Measurements from ENCODE around the gene TMEM256.

The TMEM256 gene

GRCh38 chr17:7405350-7406234 lies 1.7 kb upstream of the TMEM256 start:
- no peaks in the 10 kb centered on the region for H3K27me3 ChIP-seq (replicated peaks; ENCODE audit: control insufficient read depth, insufficient read depth, low read length)
- DNase-seq (ENCODE audit: low read depth): peak; percentile 49
- peaks cover 13% of the 10 kb centered on the region for H3K4me1 ChIP-seq (ENCODE audit: control insufficient read depth, insufficient read depth, low read length)
- peak overlapping the region; percentile 82 for H3K9ac ChIP-seq (ENCODE audit: low read length)
- no peaks in the 10 kb centered on the region for H3K9me3 ChIP-seq (ENCODE audit: control insufficient read depth, low read length)
- peak overlapping the region; percentile 84 for H3K4me3 ChIP-seq (ENCODE audit: low read length)
- peaks cover 21% of the 10 kb centered on the region for H3K36me3 ChIP-seq (ENCODE audit: control insufficient read depth, insufficient read depth, low read length, severe bottlenecking)

- Histone ChIP-seq H3K9ac (ENCODE audit: low read length) (peak overlapping the region; percentile 82), H3K9me3 (ENCODE audit: control insufficient read depth, low read length) (no peaks in the 10 kb centered on the region), H3K36me3 (ENCODE audit: control insufficient read depth, insufficient read depth, low read length, severe bottlenecking) (peaks cover 14% of the 10 kb centered on the region), H3K4me1 (ENCODE audit: control insufficient read depth, insufficient read depth, low read length) (peaks cover 13% of the 10 kb centered on the region), H3K27me3 (replicated peaks; ENCODE audit: control insufficient read depth, insufficient read depth, low read length) (no peaks in the 10 kb centered on the region), H3K4me3 (ENCODE audit: low read length) (peak overlapping the region; percentile 84)
- no peak for DNase-seq (ENCODE audit: low read depth)
Observed at GRCh38 chr17:7404737-7405349, 946 bp upstream of the TMEM256 start.

DNA sequence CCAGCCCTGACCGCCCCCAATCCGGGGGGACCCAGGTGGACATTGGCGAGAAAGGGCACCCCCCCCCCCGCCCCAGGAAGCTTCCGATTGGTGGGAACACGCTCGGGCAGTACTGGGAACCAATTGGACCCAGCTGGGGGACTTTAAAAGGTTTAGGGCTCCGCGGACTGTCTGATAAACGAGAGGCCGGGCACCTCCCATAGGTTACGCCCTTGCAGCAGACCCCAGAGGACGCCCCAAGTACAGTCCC lies 245 bp downstream of the TMEM256 start:
- peaks cover 13% of the 10 kb centered on the region for H3K4me1 ChIP-seq (ENCODE audit: control insufficient read depth, insufficient read depth, low read length)
- DNase-seq (ENCODE audit: low read depth): no peak
- H3K36me3 ChIP-seq (ENCODE audit: control insufficient read depth, insufficient read depth, low read length, severe bottlenecking): peaks cover 2% of the 10 kb centered on the region
- H3K9ac ChIP-seq (ENCODE audit: low read length): peak overlapping the region; percentile 95
- H3K9me3 ChIP-seq (ENCODE audit: control insufficient read depth, low read length): no peaks in the 10 kb centered on the region
- no peaks in the 10 kb centered on the region for H3K27me3 ChIP-seq (replicated peaks; ENCODE audit: control insufficient read depth, insufficient read depth, low read length)
- peak overlapping the region; percentile 85 for H3K4me3 ChIP-seq (ENCODE audit: low read length)

DNA sequence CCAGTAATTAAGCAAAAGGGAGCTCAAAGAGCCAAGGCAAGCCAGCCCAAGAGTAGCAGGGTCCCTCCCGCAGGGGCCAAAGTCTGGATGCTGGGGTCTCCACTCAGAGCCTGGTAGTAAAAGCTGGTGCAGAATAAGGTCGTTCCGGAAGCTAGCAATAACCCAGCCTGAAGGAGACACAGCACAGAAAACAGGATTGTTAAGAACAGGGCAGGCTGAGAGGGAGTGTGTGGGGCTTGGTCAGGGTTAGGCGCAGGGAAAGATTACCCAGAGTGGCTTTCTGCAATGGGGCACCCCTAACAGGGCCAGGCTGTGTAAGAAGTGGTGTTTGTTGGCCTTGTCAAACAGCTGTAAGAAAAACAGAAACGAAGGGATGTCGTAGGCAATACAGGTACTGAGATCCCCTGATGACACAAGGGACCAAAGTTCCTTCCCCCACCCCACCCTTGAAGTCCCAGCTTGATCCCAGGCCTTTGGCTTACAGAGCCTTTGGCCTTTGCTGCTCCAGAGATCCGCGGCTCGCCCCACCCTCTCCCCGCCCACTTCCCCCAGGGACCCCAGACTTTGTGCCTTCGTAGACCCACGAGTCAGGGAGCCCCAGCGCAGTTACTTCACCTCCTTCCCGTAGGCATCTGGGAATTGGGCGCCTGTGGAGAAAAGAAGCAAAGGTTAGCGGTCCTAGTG lies 712 bp downstream of the TMEM256 start:
- H3K27me3 ChIP-seq (replicated peaks; ENCODE audit: control insufficient read depth, insufficient read depth, low read length): no peaks in the 10 kb centered on the region
- H3K9ac ChIP-seq (ENCODE audit: low read length): peak overlapping the region; percentile 95
- no peak for DNase-seq (ENCODE audit: low read depth)
- H3K4me3 ChIP-seq (ENCODE audit: low read length): peak overlapping the region; percentile 85
- H3K9me3 ChIP-seq (ENCODE audit: control insufficient read depth, low read length): no peaks in the 10 kb centered on the region
- H3K36me3 ChIP-seq (ENCODE audit: control insufficient read depth, insufficient read depth, low read length, severe bottlenecking): no peaks in the 10 kb centered on the region
- peaks cover 13% of the 10 kb centered on the region for H3K4me1 ChIP-seq (ENCODE audit: control insufficient read depth, insufficient read depth, low read length)

DNA sequence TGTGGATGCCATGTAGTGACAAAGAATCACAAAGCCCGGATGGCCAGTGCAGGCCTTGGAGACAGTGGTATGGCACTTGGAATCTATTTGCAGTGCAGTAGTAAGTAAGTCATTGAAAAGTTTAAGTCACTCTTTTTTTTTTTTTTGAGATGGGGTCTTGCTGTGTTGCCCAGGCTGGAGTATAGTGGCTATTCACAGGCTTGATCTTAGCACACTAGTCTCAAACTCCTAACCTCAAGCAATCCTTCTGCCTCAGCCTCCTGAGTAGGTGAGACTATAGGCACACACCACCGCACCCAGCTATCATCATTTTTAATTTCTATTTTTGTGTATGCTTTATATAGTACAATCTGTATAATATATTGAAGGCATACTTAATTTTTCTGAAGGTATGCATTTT lies 5.3 kb downstream of the TMEM256 start:
- Histone ChIP-seq H3K27me3 (replicated peaks; ENCODE audit: control insufficient read depth, insufficient read depth, low read length) (no peaks in the 10 kb centered on the region), H3K4me3 (ENCODE audit: low read length) (no peak overlapping the region), H3K9me3 (ENCODE audit: control insufficient read depth, low read length) (no peaks in the 10 kb centered on the region), H3K9ac (ENCODE audit: low read length) (no peak overlapping the region), H3K4me1 (ENCODE audit: control insufficient read depth, insufficient read depth, low read length) (peaks cover 10% of the 10 kb centered on the region), H3K36me3 (ENCODE audit: control insufficient read depth, insufficient read depth, low read length, severe bottlenecking) (no peaks in the 10 kb centered on the region)
- no peak for DNase-seq (ENCODE audit: low read depth)

GRCh38 chr17:7396147-7396546 lies 7.8 kb downstream of the TMEM256 start:
- Histone ChIP-seq H3K9me3 (ENCODE audit: control insufficient read depth, low read length) (no peaks in the 10 kb centered on the region), H3K4me1 (ENCODE audit: control insufficient read depth, insufficient read depth, low read length) (peaks cover 3% of the 10 kb centered on the region)
- no peak for DNase-seq (ENCODE audit: low read depth)

DNA sequence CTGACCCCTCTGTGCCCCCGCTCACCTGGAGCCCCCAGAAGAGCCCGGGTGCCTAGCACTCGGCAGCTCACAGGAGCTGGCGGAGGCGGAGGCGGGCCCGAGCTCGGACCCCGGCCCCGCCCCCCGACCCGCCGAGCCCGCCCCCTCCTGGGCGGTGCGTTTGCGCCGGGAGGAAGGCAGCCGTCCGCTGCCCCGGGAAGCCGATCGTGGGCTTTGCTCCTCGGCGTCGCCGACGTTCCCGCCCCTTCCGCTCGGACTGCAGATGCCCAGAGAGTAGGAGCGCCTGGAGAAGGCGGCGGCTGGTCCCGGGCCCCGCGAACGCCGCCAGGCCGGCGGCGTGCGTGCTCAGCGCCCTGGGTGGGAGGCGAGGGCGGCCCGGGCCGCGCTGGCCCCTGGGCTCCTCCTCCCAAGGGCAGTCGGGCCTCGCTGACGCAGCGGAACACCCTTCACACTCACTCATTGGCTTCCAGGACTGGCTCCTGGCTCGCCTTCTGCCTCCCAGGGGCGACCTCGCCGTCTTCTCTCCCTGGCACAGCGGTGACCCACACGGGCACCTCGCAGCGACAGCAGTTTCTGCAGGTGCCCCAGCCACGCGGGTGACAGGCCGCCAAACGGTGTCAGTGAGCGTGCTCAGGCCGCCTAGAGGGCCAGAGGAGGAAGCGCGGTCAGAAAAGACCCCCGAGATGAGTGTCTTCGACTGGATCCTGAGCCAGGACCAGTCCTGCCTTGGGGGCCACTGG lies 9.3 kb downstream of the TMEM256 start, which contains the start of gene PLSCR3:
TSS of gene PLSCR3 (minus strand) at position 74 of the 740 bp plus-strand sequence. CDS start 415 bp downstream, outside the sequence.
- H3K36me3 ChIP-seq (ENCODE audit: control insufficient read depth, insufficient read depth, low read length, severe bottlenecking): peaks cover 31% of the 10 kb centered on the region
- DNase-seq (ENCODE audit: low read depth): peak; percentile 91
- H3K9me3 ChIP-seq (ENCODE audit: control insufficient read depth, low read length): no peaks in the 10 kb centered on the region
- H3K27me3 ChIP-seq (replicated peaks; ENCODE audit: control insufficient read depth, insufficient read depth, low read length): no peaks in the 10 kb centered on the region
- H3K4me3 ChIP-seq (ENCODE audit: low read length): peak within 1 kb of the TSS; percentile 91
- peak within 1 kb of the TSS; percentile 92 for H3K9ac ChIP-seq (ENCODE audit: low read length)
- peaks cover 3% of the 10 kb centered on the region for H3K4me1 ChIP-seq (ENCODE audit: control insufficient read depth, insufficient read depth, low read length)

More at GRCh38 chr17:7396147-7396546, 7.8 kb downstream of the TMEM256 start:
- no peak overlapping the region for H3K9ac ChIP-seq (ENCODE audit: low read length)
- H3K36me3 ChIP-seq (ENCODE audit: control insufficient read depth, insufficient read depth, low read length, severe bottlenecking): peaks cover 16% of the 10 kb centered on the region
- H3K4me3 ChIP-seq (ENCODE audit: low read length): no peak overlapping the region
- no peaks in the 10 kb centered on the region for H3K27me3 ChIP-seq (replicated peaks; ENCODE audit: control insufficient read depth, insufficient read depth, low read length)

DNA sequence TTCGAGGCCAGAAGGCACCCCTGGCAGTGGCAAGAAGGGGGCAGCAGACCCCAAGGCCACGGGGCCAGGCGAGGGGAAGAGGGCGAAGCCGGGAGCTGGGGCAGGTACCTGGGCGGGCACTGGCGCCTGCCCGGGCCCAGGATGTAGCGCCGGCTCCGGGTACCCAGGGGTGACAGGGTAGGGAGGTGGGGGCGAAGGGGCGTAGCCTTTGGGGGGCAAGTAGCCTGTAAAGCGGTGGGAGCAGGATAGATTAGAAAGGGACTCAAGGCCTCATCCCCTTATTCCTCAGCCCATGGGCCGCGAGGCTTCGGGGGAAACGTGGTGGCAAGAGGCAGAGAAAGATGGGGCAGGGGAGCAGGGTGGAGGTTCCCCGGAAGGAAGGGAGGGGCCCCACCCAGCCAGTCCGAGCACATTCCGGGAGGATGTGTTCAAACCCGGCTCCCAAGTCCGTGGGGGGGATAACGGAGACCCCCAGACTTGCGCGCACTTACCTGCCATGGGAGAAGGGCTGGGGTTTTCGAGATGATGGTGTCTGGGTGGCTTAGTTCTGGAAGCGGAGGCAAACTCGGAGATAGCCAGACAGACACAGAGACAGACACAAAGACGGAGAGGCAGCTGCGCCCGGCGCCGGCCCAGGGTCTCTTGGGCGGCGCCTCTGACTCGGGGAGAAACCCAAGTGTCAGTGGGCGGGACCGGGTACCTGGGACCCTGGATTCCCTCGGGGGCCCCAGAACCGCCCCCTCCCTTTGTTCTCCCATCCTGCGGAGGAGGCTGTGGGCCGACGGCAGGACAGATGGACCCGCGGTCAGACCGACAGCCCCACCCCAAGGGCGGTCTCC lies 10.1 kb downstream of the TMEM256 start:
- peaks cover 39% of the 10 kb centered on the region for H3K36me3 ChIP-seq (ENCODE audit: control insufficient read depth, insufficient read depth, low read length, severe bottlenecking)
- H3K9me3 ChIP-seq (ENCODE audit: control insufficient read depth, low read length): no peaks in the 10 kb centered on the region
- peaks cover 3% of the 10 kb centered on the region for H3K4me1 ChIP-seq (ENCODE audit: control insufficient read depth, insufficient read depth, low read length)
- DNase-seq (ENCODE audit: low read depth): peak; percentile 55
- peak overlapping the region; percentile 92 for H3K9ac ChIP-seq (ENCODE audit: low read length)
- H3K4me3 ChIP-seq (ENCODE audit: low read length): peak overlapping the region; percentile 91
- no peaks in the 10 kb centered on the region for H3K27me3 ChIP-seq (replicated peaks; ENCODE audit: control insufficient read depth, insufficient read depth, low read length)

- Histone ChIP-seq H3K9me3 (ENCODE audit: control insufficient read depth, low read length) (no peaks in the 10 kb centered on the region), H3K4me1 (ENCODE audit: control insufficient read depth, insufficient read depth, low read length) (peaks cover 3% of the 10 kb centered on the region), H3K4me3 (ENCODE audit: low read length) (peak overlapping the region; percentile 91), H3K9ac (ENCODE audit: low read length) (peak overlapping the region; percentile 92), H3K27me3 (replicated peaks; ENCODE audit: control insufficient read depth, insufficient read depth, low read length) (no peaks in the 10 kb centered on the region), H3K36me3 (ENCODE audit: control insufficient read depth, insufficient read depth, low read length, severe bottlenecking) (peaks cover 46% of the 10 kb centered on the region)
- no peak for DNase-seq (ENCODE audit: low read depth)
Observed at GRCh38 chr17:7392696-7393612, 10.9 kb downstream of the TMEM256 start.

Measured in adipocyte (in vitro differentiated cells).